ENCODE data around the gene DOK6. TPM values are rescaled to one million over a fixed set of nuclear protein-coding genes. Genes with fewer than 3 reads are reported as not detected.

Gene DOK6
- total RNA-seq, 1 donor from 2014 or later: 8.9 TPM

- no peak for TF ChIP-seq CTCF (IDR thresholded peaks at IDR 0.05)
- peaks cover 2% of the 10 kb centered on the region for H3K36me3 Mint-ChIP-seq (ENCODE audit: low read depth)
- H3K9me3 Mint-ChIP-seq (ENCODE audit: low read depth): peaks cover 6% of the 10 kb centered on the region
- no peak for DNase-seq (ENCODE audit: low spot score)
- no peak overlapping the region for H3K4me3 Mint-ChIP-seq (ENCODE audit: unreplicated experiment)
- H3K27ac Mint-ChIP-seq (ENCODE audit: unreplicated experiment): no peak overlapping the region
- no peaks in the 10 kb centered on the region for H3K27me3 Mint-ChIP-seq (ENCODE audit: low read depth)
- H3K4me1 Mint-ChIP-seq (ENCODE audit: low read depth): peaks cover 5% of the 10 kb centered on the region
These were observed 158.9 kb downstream of the DOK6 start for GRCh38 chr18:69559604-69560003.

- Mint-ChIP-seq H3K4me1 (ENCODE audit: low read depth) (no peaks in the 10 kb centered on the region), H3K27ac (ENCODE audit: unreplicated experiment) (no peak overlapping the region), H3K27me3 (ENCODE audit: low read depth) (no peaks in the 10 kb centered on the region), H3K9me3 (ENCODE audit: low read depth) (peaks cover 6% of the 10 kb centered on the region), H3K36me3 (ENCODE audit: low read depth) (peaks cover 6% of the 10 kb centered on the region), H3K4me3 (ENCODE audit: unreplicated experiment) (no peak overlapping the region)
- TF ChIP-seq CTCF (IDR thresholded peaks at IDR 0.05): no peak
- DNase-seq (ENCODE audit: low spot score): no peak
These were observed 163.9 kb downstream of the DOK6 start for GRCh38 chr18:69564602-69565001.

GRCh38 chr18:69567813-69568488, 167.3 kb downstream of the DOK6 start:
- DNase-seq (ENCODE audit: low spot score): no peak
- Mint-ChIP-seq H3K9me3 (ENCODE audit: low read depth) (peaks cover 6% of the 10 kb centered on the region), H3K4me3 (ENCODE audit: unreplicated experiment) (no peak overlapping the region), H3K4me1 (ENCODE audit: low read depth) (no peaks in the 10 kb centered on the region), H3K27me3 (ENCODE audit: low read depth) (no peaks in the 10 kb centered on the region), H3K27ac (ENCODE audit: unreplicated experiment) (no peak overlapping the region), H3K36me3 (ENCODE audit: low read depth) (peaks cover 6% of the 10 kb centered on the region)
- no peak for TF ChIP-seq CTCF (IDR thresholded peaks at IDR 0.05)

GRCh38 chr18:69569133-69569532, 168.4 kb downstream of the DOK6 start:
- Mint-ChIP-seq H3K9me3 (ENCODE audit: low read depth) (peaks cover 6% of the 10 kb centered on the region), H3K4me1 (ENCODE audit: low read depth) (no peaks in the 10 kb centered on the region), H3K27me3 (ENCODE audit: low read depth) (no peaks in the 10 kb centered on the region), H3K27ac (ENCODE audit: unreplicated experiment) (no peak overlapping the region), H3K36me3 (ENCODE audit: low read depth) (peaks cover 6% of the 10 kb centered on the region), H3K4me3 (ENCODE audit: unreplicated experiment) (no peak overlapping the region)
- no peak for TF ChIP-seq CTCF (IDR thresholded peaks at IDR 0.05)
- no peak for DNase-seq (ENCODE audit: low spot score)

GRCh38 chr18:69574401-69574800, 173.7 kb downstream of the DOK6 start:
- H3K4me3 Mint-ChIP-seq (ENCODE audit: unreplicated experiment): no peak overlapping the region
- H3K4me1 Mint-ChIP-seq (ENCODE audit: low read depth): no peaks in the 10 kb centered on the region
- H3K36me3 Mint-ChIP-seq (ENCODE audit: low read depth): peaks cover 2% of the 10 kb centered on the region
- H3K9me3 Mint-ChIP-seq (ENCODE audit: low read depth): peaks cover 6% of the 10 kb centered on the region
- no peak for TF ChIP-seq CTCF (IDR thresholded peaks at IDR 0.05)
- DNase-seq (ENCODE audit: low spot score): no peak
- H3K27me3 Mint-ChIP-seq (ENCODE audit: low read depth): no peaks in the 10 kb centered on the region
- no peak overlapping the region for H3K27ac Mint-ChIP-seq (ENCODE audit: unreplicated experiment)

Measured in chondrocyte (in vitro differentiated cells).